Measurements from ENCODE around the gene CHAF1A. TPM values are rescaled to one million over a fixed set of nuclear protein-coding genes. Genes with fewer than 3 reads are reported as not detected.

CHAF1A gene
- total and polyA plus RNA-seq, 2 of the 8 experiments (the other 6 are each of a cell fraction or from before 2014, with no cell fraction given): 122 to 147 TPM

GRCh38 chr19:4390017-4390566, 12.3 kb upstream of the CHAF1A start (continued):
- TF ChIP-seq ATF2 (IDR thresholded peaks at IDR 0.05; ENCODE audit: low read length) (no peak), POU5F1 (IDR thresholded peaks at IDR 0.05; ENCODE audit: low read depth, low read length) (no peak), CREB1 (IDR thresholded peaks at IDR 0.05) (no peak), ATF3 (IDR thresholded peaks at IDR 0.05; ENCODE audit: insufficient read depth, low read depth, low read length) (no peak)
